ENCODE results near the gene FRYL. TPM values are rescaled to one million over a fixed set of nuclear protein-coding genes. Genes with fewer than 3 reads are reported as not detected.
"Not testable (repeated sequence)": the region's sequence is repeated elsewhere in the genome, so short reads cannot be mapped to it uniquely, and the experiment has no call there.

FRYL gene
- total RNA-seq, 3 donors from 2014 or later = 70.9 to 112 (median 86.2) TPM

- Histone ChIP-seq H3K4me1 (no peaks in the 10 kb centered on the region), H3K36me3 (no peaks in the 10 kb centered on the region), H3K4me3 (no peak overlapping the region), H3K27me3 (no peaks in the 10 kb centered on the region), H3K27ac (no peak overlapping the region), H3K9me3 (no peaks in the 10 kb centered on the region)
- no peak for DNase-seq (ENCODE audit: low spot score in 2 of 2)
- intact Hi-C loops (cut with DNase I; ENCODE audit: low total_unique reads) = no loop called here
- TF ChIP-seq POLR2A (IDR thresholded peaks at IDR 0.05) (no peak), CTCF (IDR thresholded peaks at IDR 0.05) (no peak), POLR2AphosphoS5 (IDR thresholded peaks at IDR 0.05) (no peak)
Observed at GRCh38 chr4:48683784-48684666, 96.1 kb downstream of the FRYL start.

DNA sequence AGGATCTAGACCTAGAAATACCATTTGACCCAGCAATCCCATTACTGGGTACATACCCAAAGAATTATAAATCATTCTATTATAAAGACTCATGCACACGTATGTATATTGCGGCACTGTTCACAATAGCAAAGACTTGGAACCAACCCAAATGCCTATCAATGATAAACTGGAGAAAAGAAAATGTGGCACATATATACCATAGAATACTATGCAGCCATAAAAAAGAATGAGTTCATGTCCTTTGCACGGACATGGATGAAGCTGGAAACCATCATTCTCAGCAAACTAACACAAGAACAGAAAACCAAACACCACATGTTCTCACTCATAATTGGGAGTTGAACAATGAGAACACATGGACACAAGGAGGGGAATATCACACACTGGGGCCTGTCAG is 97.2 kb downstream of the FRYL start:
- H3K4me1 ChIP-seq; intact Hi-C loops (cut with DNase I; ENCODE audit: low total_unique reads); H3K36me3 ChIP-seq; DNase-seq (ENCODE audit: low spot score in 2 of 2); H3K27ac ChIP-seq; H3K4me3 ChIP-seq; H3K9me3 ChIP-seq; H3K27me3 ChIP-seq: not testable (repeated sequence)

- H3K36me3 ChIP-seq = no peaks in the 10 kb centered on the region
- TF ChIP-seq POLR2A (IDR thresholded peaks at IDR 0.05) (no peak), POLR2AphosphoS5 (IDR thresholded peaks at IDR 0.05) (no peak), CTCF (IDR thresholded peaks at IDR 0.05) (no peak)
- H3K4me1 ChIP-seq = no peaks in the 10 kb centered on the region
- no peak overlapping the region for H3K27ac ChIP-seq
- DNase-seq (ENCODE audit: low spot score in 2 of 2) = no peak
- no peak overlapping the region for H3K4me3 ChIP-seq
- H3K9me3 ChIP-seq = no peaks in the 10 kb centered on the region
- no peaks in the 10 kb centered on the region for H3K27me3 ChIP-seq
- intact Hi-C loops (cut with DNase I; ENCODE audit: low total_unique reads) = no loop called here
Observed at GRCh38 chr4:48681856-48682255, 98.2 kb downstream of the FRYL start.

DNA sequence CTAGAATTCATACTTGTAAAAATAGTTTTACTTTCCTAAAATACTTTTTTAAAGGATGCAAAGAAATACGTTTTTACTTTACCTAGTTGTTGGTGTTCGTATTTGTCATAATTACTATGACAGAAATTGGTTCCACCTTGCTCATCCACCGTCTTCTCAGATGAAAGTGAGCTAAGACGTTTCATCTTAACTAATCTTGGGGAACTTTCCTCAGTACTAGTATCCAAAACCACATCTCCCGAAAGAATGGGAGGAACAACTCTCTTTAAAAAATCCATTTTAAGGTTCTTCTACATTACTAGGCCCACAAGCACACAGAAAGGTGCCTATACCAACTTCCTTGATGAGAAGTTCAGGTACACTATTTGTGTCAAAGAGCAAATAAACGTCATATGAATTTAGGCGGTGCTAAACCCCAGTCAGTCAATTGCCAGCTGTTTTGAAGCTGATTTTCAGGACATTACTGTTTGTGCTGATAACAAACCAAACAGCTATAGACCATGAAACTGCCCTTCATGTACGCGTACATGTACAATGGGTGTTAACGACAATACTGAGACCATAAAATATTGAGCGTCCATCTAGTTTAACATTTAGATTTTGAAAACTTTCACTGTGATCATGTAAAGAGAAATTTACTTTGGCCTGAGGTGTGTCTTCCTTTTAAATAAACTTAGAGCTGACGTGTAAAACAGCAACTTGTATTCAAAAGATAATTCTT is 99.1 kb downstream of the FRYL start:
- TF ChIP-seq CTCF (IDR thresholded peaks at IDR 0.05) = no peak
- TF ChIP-seq POLR2AphosphoS5 (IDR thresholded peaks at IDR 0.05) = no peak
- no peak for TF ChIP-seq POLR2A (IDR thresholded peaks at IDR 0.05)
- Histone ChIP-seq H3K27me3 (no peaks in the 10 kb centered on the region), H3K27ac (no peak overlapping the region), H3K4me1 (no peaks in the 10 kb centered on the region), H3K9me3 (no peaks in the 10 kb centered on the region), H3K36me3 (no peaks in the 10 kb centered on the region), H3K4me3 (no peak overlapping the region)
- no peak for DNase-seq (ENCODE audit: low spot score in 2 of 2)
- intact Hi-C loops (cut with DNase I; ENCODE audit: low total_unique reads) = no loop called here

GRCh38 chr4:48673537-48673936 is 106.5 kb downstream of the FRYL start:
- no peaks in the 10 kb centered on the region for H3K27me3 ChIP-seq
- no peaks in the 10 kb centered on the region for H3K36me3 ChIP-seq
- TF ChIP-seq POLR2A (IDR thresholded peaks at IDR 0.05) (no peak), POLR2AphosphoS5 (IDR thresholded peaks at IDR 0.05) (no peak), CTCF (IDR thresholded peaks at IDR 0.05) (no peak)
- no peak overlapping the region for H3K4me3 ChIP-seq
- DNase-seq (ENCODE audit: low spot score in 2 of 2) = no peak
- no peaks in the 10 kb centered on the region for H3K4me1 ChIP-seq
- intact Hi-C loops (cut with DNase I; ENCODE audit: low total_unique reads) = no loop called here
- no peaks in the 10 kb centered on the region for H3K9me3 ChIP-seq
- no peak overlapping the region for H3K27ac ChIP-seq

All from breast epithelium (tissue), 4 donors.